ENCODE measurements around the gene ZNF618. TPM values are rescaled to one million over a fixed set of nuclear protein-coding genes. Genes with fewer than 3 reads are reported as not detected.

ZNF618 gene
- total RNA-seq, 1 experiment from 2014 or later, result 1.8 TPM

DNA sequence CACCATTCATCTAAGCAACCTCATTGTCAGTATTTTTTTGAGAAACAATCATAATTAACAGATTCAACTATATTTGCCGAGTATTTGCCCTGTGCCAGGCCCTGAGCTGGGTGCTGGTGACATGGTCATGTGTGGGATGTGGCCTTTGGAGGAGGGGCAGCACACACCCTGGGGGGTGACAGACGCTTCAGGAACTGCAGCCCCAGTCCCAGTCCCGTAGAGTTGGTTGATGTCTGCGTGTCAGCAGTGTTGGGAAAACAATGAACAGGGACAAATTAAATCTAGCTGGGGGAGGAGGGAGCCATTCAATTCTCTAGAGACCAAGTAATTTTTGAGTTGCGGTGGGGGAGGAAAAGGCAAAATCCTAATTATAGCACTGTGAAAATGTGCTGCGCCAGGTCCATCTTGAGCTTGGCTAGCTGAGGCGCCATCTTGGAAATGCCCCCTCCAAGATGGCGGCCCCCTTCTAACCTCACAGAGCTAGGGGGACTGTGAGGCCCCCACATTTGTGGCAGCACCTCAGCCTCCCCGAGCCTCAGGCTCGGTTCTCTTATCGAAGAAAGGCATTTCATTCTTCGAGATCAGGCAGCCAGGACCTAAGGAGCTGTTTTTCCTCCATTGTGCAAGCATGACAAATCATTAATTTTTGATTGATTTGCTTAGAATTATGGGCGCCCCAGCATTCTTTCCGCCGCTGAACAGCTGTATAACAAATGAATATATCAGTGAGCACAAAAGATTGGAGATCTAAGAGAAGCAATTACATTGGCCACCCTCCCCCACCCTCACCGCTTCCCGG is 87.8 kb downstream of the ZNF618 start:
- BruUV-seq (replicated peaks), result no TSS peak
- CTCF ChIA-PET, result no interaction called here
- ATAC-seq, result no peak

DNA sequence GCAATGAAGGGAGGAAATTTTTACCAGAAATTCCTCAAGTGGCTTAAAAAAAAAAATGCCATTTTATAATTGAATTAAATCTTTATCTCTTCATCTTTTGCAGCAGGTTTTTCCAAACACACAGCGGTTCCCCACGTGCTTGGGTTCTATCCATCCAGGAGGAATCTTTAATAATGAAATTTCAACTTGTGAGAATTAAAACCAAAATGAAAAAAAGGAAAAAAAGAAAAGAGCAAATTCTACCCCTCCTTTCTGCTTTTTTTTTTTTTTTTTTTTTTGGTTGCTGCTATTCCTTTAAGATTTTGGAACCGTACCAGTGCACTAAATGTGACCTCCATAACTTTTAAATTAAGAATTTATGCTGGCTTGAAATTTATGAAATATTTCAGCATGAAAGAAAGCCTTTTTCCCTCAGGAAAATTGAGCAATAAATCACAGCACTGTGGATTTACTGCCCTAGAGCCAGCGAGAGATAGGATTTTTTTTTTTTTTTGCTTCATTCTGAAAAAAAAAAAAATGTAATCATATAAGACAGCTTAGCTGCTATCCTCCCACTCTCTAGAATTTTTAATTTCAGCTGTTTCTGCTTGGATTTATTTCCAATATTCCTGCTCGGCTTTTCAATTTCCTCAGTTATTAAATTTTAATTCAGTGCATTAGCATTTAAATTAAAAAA is 88.5 kb downstream of the ZNF618 start:
- no TSS peak for BruUV-seq (replicated peaks)
- no peaks in the 10 kb centered on the region for H3K4me1 ChIP-seq (ENCODE audit: control insufficient read depth, insufficient read depth, low read length)
- no peaks in the 10 kb centered on the region for H3K9me3 ChIP-seq (ENCODE audit: control insufficient read depth, insufficient read depth, low read depth, low read length)
- CTCF ChIA-PET, result no interaction called here
- intact Hi-C loops (cut with micrococcal nuclease; ENCODE audit: unreplicated experiment), result no loop called here
- H3K36me3 ChIP-seq (ENCODE audit: control insufficient read depth, insufficient read depth, low read length), result no peaks in the 10 kb centered on the region
- POLR2A ChIA-PET, result no interaction called here
- no peak overlapping the region for H3K27ac ChIP-seq (ENCODE audit: low read length)
- H3K4me3 ChIP-seq (ENCODE audit: low read depth in 2 of 2, low read length in 2 of 2), result no peak overlapping the region
- TF ChIP-seq, protein P1, sequence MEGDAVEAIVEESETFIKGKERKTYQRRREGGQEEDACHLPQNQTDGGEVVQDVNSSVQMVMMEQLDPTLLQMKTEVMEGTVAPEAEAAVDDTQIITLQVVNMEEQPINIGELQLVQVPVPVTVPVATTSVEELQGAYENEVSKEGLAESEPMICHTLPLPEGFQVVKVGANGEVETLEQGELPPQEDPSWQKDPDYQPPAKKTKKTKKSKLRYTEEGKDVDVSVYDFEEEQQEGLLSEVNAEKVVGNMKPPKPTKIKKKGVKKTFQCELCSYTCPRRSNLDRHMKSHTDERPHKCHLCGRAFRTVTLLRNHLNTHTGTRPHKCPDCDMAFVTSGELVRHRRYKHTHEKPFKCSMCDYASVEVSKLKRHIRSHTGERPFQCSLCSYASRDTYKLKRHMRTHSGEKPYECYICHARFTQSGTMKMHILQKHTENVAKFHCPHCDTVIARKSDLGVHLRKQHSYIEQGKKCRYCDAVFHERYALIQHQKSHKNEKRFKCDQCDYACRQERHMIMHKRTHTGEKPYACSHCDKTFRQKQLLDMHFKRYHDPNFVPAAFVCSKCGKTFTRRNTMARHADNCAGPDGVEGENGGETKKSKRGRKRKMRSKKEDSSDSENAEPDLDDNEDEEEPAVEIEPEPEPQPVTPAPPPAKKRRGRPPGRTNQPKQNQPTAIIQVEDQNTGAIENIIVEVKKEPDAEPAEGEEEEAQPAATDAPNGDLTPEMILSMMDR (IDR thresholded peaks at IDR 0.05), result no peak
- TF ChIP-seq, protein P2, sequence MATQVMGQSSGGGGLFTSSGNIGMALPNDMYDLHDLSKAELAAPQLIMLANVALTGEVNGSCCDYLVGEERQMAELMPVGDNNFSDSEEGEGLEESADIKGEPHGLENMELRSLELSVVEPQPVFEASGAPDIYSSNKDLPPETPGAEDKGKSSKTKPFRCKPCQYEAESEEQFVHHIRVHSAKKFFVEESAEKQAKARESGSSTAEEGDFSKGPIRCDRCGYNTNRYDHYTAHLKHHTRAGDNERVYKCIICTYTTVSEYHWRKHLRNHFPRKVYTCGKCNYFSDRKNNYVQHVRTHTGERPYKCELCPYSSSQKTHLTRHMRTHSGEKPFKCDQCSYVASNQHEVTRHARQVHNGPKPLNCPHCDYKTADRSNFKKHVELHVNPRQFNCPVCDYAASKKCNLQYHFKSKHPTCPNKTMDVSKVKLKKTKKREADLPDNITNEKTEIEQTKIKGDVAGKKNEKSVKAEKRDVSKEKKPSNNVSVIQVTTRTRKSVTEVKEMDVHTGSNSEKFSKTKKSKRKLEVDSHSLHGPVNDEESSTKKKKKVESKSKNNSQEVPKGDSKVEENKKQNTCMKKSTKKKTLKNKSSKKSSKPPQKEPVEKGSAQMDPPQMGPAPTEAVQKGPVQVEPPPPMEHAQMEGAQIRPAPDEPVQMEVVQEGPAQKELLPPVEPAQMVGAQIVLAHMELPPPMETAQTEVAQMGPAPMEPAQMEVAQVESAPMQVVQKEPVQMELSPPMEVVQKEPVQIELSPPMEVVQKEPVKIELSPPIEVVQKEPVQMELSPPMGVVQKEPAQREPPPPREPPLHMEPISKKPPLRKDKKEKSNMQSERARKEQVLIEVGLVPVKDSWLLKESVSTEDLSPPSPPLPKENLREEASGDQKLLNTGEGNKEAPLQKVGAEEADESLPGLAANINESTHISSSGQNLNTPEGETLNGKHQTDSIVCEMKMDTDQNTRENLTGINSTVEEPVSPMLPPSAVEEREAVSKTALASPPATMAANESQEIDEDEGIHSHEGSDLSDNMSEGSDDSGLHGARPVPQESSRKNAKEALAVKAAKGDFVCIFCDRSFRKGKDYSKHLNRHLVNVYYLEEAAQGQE (IDR thresholded peaks at IDR 0.05; ENCODE audit: insufficient read depth in 1 of 2, low read depth in 2 of 2, low read length in 1 of 2), result no peak
- TF ChIP-seq SIN3A (IDR thresholded peaks at IDR 0.05; ENCODE audit: borderline replicate concordance, insufficient read depth, low read depth, low read length), result no peak
- no peak for TF ChIP-seq POLR2AphosphoS5 (IDR thresholded peaks at IDR 0.05; ENCODE audit: low read depth, low read length)
- TF ChIP-seq TCF7L2 (IDR thresholded peaks at IDR 0.05; ENCODE audit: low read depth, low read length), result no peak
- in situ Hi-C loops (cut with HindIII; ENCODE audit: low pct_unique_long_range_greater_than_20kb, low sequenced_read_pairs), result no loop called here
- ATAC-seq (no peak), DNase-seq (ENCODE audit: low read depth, low spot score) (no peak)
- no peaks in the 10 kb centered on the region for H3K27me3 ChIP-seq (ENCODE audit: control insufficient read depth, insufficient read depth, low read length)

More for the DNA sequence above, 87.8 kb downstream of the ZNF618 start:
- POLR2A ChIA-PET, result no interaction called here
- H3K4me3 ChIP-seq (ENCODE audit: low read depth in 2 of 2, low read length in 2 of 2), result no peak overlapping the region
- H3K9me3 ChIP-seq (ENCODE audit: control insufficient read depth, insufficient read depth, low read depth, low read length), result no peaks in the 10 kb centered on the region
- no peak overlapping the region for H3K27ac ChIP-seq (ENCODE audit: low read length)
- no peaks in the 10 kb centered on the region for H3K36me3 ChIP-seq (ENCODE audit: control insufficient read depth, insufficient read depth, low read length)
- no peak for DNase-seq (ENCODE audit: low read depth, low spot score)
- in situ Hi-C loops (cut with HindIII; ENCODE audit: low pct_unique_long_range_greater_than_20kb, low sequenced_read_pairs), result no loop called here
- intact Hi-C loops (cut with micrococcal nuclease; ENCODE audit: unreplicated experiment), result no loop called here
- H3K27me3 ChIP-seq (ENCODE audit: control insufficient read depth, insufficient read depth, low read length), result no peaks in the 10 kb centered on the region
- H3K4me1 ChIP-seq (ENCODE audit: control insufficient read depth, insufficient read depth, low read length), result no peaks in the 10 kb centered on the region
- TF ChIP-seq, protein P2 (IDR thresholded peaks at IDR 0.05; ENCODE audit: insufficient read depth in 1 of 2, low read depth in 2 of 2, low read length in 1 of 2), result no peak
- TF ChIP-seq, protein P1 (IDR thresholded peaks at IDR 0.05), result no peak
- TF ChIP-seq SIN3A (IDR thresholded peaks at IDR 0.05; ENCODE audit: borderline replicate concordance, insufficient read depth, low read depth, low read length) (no peak), POLR2AphosphoS5 (IDR thresholded peaks at IDR 0.05; ENCODE audit: low read depth, low read length) (no peak), TCF7L2 (IDR thresholded peaks at IDR 0.05; ENCODE audit: low read depth, low read length) (no peak)

All from Panc1 (cell line).